Measurements from ENCODE around the gene COPG1. TPM values are rescaled to one million over a fixed set of nuclear protein-coding genes. Genes with fewer than 3 reads are reported as not detected.

Gene COPG1
- total RNA-seq, 3 donors from 2014 or later (not counting 1 experiment from before 2014, with no cell fraction given) = 127 to 141 (median 135) TPM

GRCh38 chr3:129313415-129313664 lies 63.9 kb downstream of the COPG1 start:
- Histone ChIP-seq H3K27me3 (ENCODE audit: control insufficient read depth, insufficient read depth, low read length) (no peaks in the 10 kb centered on the region), H3K4me3 (ENCODE audit: low read length) (no peak overlapping the region), H3K4me1 (ENCODE audit: control insufficient read depth, insufficient read depth, low read length) (peaks cover 36% of the 10 kb centered on the region), H3K36me3 (ENCODE audit: control insufficient read depth, insufficient read depth, low read length) (no peaks in the 10 kb centered on the region), H3K27ac (ENCODE audit: low read length) (no peak overlapping the region), H3K9me3 (ENCODE audit: control insufficient read depth, insufficient read depth, low read length) (no peaks in the 10 kb centered on the region)
- TF ChIP-seq CTCF (IDR thresholded peaks at IDR 0.05) = no peak
- Mint-ChIP-seq H3K4me3 (peak overlapping the region; percentile 87), H3K4me1 (peaks cover 24 to 56% of the 10 kb centered on the region in 2 donors), H3K36me3 (no peaks in the 10 kb centered on the region), H3K27me3 (ENCODE audit: low read depth in 2 of 2) (no peaks in the 10 kb centered on the region), H3K27ac (peak overlapping the region; percentile 18 to 86), H3K9me3 (no peaks in the 10 kb centered on the region)
- DNase-seq (no peak), ATAC-seq (no peak)
- intact Hi-C loops (cut with micrococcal nuclease) = no loop called here

GRCh38 chr3:129313665-129314385 lies 64.4 kb downstream of the COPG1 start:
- DNase-seq = peak in 1 of 2 donors; percentile 39

GRCh38 chr3:129314386-129315222 lies 65.2 kb downstream of the COPG1 start:
- TF ChIP-seq CTCF (IDR thresholded peaks at IDR 0.05) = no peak
- H3K27me3 Mint-ChIP-seq (ENCODE audit: low read depth in 2 of 2) = no peaks in the 10 kb centered on the region
- H3K27ac Mint-ChIP-seq = peak overlapping the region; percentile 18 to 86
- H3K4me3 Mint-ChIP-seq = peak overlapping the region; percentile 87
- Histone ChIP-seq H3K9me3 (ENCODE audit: control insufficient read depth, insufficient read depth, low read length) (no peaks in the 10 kb centered on the region), H3K36me3 (ENCODE audit: control insufficient read depth, insufficient read depth, low read length) (no peaks in the 10 kb centered on the region), H3K4me1 (ENCODE audit: control insufficient read depth, insufficient read depth, low read length) (peaks cover 36% of the 10 kb centered on the region), H3K27me3 (ENCODE audit: control insufficient read depth, insufficient read depth, low read length) (no peaks in the 10 kb centered on the region), H3K4me3 (ENCODE audit: low read length) (peak overlapping the region; percentile 66), H3K27ac (ENCODE audit: low read length) (peak overlapping the region; percentile 60)
- H3K9me3 Mint-ChIP-seq = no peaks in the 10 kb centered on the region
- peak; percentile 17 to 31 (median 17) for ATAC-seq
- H3K4me1 Mint-ChIP-seq = peaks cover 24 to 60% of the 10 kb centered on the region in 2 donors
- WGBS (ENCODE audit: insufficient coverage) = 2% methylated on average over 53 of the region's 53 CpGs
- DNase-seq = peak; percentile 42 to 71
- H3K36me3 Mint-ChIP-seq = no peaks in the 10 kb centered on the region
- intact Hi-C loops (cut with micrococcal nuclease) = no loop called here

More at GRCh38 chr3:129313665-129314385, 64.4 kb downstream of the COPG1 start:
- Histone ChIP-seq H3K36me3 (ENCODE audit: control insufficient read depth, insufficient read depth, low read length) (no peaks in the 10 kb centered on the region), H3K4me1 (ENCODE audit: control insufficient read depth, insufficient read depth, low read length) (peaks cover 36% of the 10 kb centered on the region), H3K9me3 (ENCODE audit: control insufficient read depth, insufficient read depth, low read length) (no peaks in the 10 kb centered on the region), H3K27ac (ENCODE audit: low read length) (peak overlapping the region; percentile 60), H3K4me3 (ENCODE audit: low read length) (peak overlapping the region; percentile 66), H3K27me3 (ENCODE audit: control insufficient read depth, insufficient read depth, low read length) (no peaks in the 10 kb centered on the region)
- WGBS (ENCODE audit: insufficient coverage) = 30% methylated on average over 7 of the region's 7 CpGs
- intact Hi-C loops (cut with micrococcal nuclease) = no loop called here
- H3K4me1 Mint-ChIP-seq = peaks cover 24 to 60% of the 10 kb centered on the region in 2 donors
- ATAC-seq = peak in 2 of 3 donors; percentile 2 to 13
- TF ChIP-seq CTCF (IDR thresholded peaks at IDR 0.05) = no peak
- no peaks in the 10 kb centered on the region for H3K36me3 Mint-ChIP-seq
- peak overlapping the region; percentile 18 to 86 for H3K27ac Mint-ChIP-seq
- peak overlapping the region; percentile 87 for H3K4me3 Mint-ChIP-seq
- H3K9me3 Mint-ChIP-seq = no peaks in the 10 kb centered on the region
- no peaks in the 10 kb centered on the region for H3K27me3 Mint-ChIP-seq (ENCODE audit: low read depth in 2 of 2)
